Effector CD4-positive, alpha-beta T cell (primary cell): Measurements from ENCODE around the gene LSAMP.
"Not testable (repeated sequence)": the region's sequence is repeated elsewhere in the genome, so short reads cannot be mapped to it uniquely, and the experiment has no call there.

Experiments
- DNase-seq: peaks from one replicate; pipeline ENCODE4 v3.0.0-alpha.2; 2020

The LSAMP gene

GRCh38 chr3:115828401-115828800 is 616.9 kb downstream of the LSAMP start:
- DNase-seq = no peak

- DNase-seq = no peak
Observed at GRCh38 chr3:115827495-115827894, 617.8 kb downstream of the LSAMP start.

DNA sequence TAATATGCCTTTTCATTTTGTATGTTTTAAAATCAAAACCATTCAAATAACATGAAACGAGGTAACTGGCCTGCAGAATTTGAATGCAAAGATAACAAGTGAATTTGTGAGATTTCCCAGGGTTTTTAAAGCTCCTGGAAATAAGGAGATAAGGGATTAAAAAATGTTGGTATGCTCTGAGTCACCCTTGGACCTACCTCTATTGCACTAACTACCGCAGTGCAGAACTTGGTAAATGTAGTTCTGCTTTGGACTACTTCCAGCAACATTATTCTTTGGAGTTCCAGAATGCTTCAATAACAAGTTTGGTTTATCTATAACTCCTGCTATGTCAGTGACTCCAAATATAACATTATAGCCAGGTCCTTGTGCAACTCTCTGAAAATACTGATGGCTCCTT is 620.2 kb downstream of the LSAMP start:
- DNase-seq = no peak

DNA sequence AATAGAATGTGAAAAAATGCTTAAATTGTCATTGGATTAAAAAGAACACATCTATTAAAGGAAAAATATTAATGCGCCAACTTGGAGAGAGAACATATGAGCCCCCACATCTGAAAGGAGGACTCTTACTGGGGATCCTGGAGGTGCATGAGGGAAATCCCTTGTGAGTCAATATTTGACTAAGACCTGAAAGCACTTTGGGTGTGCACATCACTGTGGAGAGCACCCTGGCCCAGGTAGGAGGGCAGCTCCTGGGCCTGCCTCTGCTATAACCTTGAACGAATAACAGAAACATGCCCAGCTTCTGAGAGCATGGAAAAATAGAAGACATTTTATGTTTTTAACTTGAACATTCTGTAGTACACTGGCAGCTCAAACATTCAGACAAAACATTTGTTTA is 622.2 kb downstream of the LSAMP start:
- no peak for DNase-seq

GRCh38 chr3:115822579-115822978 is 622.7 kb downstream of the LSAMP start:
- DNase-seq = no peak

GRCh38 chr3:115819785-115820384 is 625.4 kb downstream of the LSAMP start:
- DNase-seq = peak; percentile 55

GRCh38 chr3:115814778-115815380 is 630.4 kb downstream of the LSAMP start:
- DNase-seq = peak; percentile 58

- DNase-seq = no peak
Observed at GRCh38 chr3:115814006-115814405, 631.3 kb downstream of the LSAMP start.

DNA sequence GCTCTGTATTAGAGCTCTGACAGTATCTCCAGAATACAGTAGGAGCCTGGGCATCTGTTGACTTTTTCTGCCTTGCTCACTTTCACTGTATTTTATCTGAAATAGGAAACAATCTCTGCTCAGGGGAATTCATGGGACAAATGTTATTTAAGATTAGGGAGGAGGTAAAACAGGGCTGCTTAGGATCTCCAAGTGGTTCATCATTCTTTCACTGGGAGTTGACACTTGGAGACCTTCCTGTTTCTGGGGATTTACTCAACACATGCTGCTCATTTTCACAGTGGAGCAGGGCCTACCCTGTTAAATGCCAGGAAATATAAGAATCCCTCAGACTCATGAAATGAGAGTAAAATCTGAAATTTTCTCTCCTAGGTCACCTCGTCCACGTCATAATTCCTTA is 636.5 kb downstream of the LSAMP start:
- DNase-seq = no peak

GRCh38 chr3:115808244-115808643 is 637.0 kb downstream of the LSAMP start:
- no peak for DNase-seq

DNA sequence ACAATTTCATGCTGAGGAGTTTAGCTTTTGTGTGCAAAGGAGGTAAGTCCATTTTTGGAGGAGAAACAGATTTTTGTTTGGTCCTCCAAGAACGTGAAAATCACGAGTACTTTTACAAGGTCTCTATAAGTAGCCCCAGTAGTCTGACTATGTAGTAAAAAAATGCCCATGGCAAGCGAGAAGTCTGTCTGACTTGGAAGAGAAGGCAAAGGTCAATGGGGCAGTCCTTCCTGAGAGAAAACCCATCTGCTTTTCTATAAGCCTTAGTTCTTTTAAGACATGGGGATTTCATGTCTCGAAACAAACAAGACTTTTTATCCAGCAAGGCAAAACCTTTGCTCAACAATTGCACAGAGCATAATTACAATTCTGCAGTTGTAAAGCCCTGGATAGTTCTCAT is 638.8 kb downstream of the LSAMP start:
- no peak for DNase-seq

- DNase-seq = no peak
Observed at GRCh38 chr3:115805520-115805919, 639.8 kb downstream of the LSAMP start.

DNA sequence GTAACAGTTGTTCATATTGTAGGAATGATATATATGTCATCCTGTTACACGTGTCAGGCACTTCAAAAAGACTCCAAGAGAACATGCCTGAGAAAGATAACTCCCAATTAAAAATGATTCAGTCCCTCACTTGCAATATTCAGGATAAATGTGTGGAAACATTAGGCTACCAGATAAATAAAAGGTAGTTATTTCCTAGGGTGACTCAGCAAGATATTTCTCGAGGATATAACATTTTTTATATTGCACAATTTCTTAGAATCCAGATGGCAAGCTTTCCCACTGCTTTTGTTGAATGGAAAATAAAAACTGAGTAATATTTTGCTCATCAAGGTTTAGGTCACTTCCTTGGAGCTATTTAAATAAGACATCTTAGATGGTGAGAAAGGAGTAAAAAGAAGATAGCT is 640.6 kb downstream of the LSAMP start:
- no peak for DNase-seq

- DNase-seq = no peak
Observed at GRCh38 chr3:115804200-115804599, 641.1 kb downstream of the LSAMP start.

GRCh38 chr3:115803661-115804060 is 641.6 kb downstream of the LSAMP start:
- no peak for DNase-seq

DNA sequence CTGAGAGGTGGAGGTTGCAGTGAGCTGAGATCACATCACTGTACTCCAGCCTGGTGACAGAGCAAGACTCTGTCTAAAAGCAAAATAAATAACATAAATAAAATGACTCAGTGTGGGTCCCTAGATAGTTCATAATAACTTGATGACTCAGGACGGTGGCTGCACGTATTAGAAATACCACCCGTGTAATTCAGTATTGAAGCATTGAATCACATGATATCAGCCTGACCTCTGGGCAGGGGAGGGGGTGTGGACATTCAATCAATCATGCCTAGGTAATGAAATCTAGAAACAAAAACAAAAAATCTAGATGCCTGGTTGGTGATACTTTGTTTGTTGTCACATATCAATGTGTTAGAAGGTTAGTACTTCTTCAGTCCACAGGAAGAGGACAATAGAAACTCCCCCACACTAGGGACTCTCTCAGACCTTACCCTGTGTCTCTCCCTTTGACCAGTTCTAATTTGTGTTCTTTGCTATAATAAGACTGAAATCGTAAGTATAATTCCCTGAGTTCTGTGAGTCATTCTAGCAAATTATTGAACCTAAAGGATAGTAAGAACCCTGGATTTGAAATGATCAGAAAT is 644.7 kb downstream of the LSAMP start:
- no peak for DNase-seq

- not testable (repeated sequence) for DNase-seq
Observed at GRCh38 chr3:115800065-115800464, 645.2 kb downstream of the LSAMP start.

GRCh38 chr3:115792206-115792955 is 652.9 kb downstream of the LSAMP start:
- peak; percentile 8 for DNase-seq

- not testable (repeated sequence) for DNase-seq
Observed at GRCh38 chr3:115791271-115792153, 653.8 kb downstream of the LSAMP start.

- DNase-seq = peak; percentile 30
Observed at GRCh38 chr3:115790759-115791158, 654.5 kb downstream of the LSAMP start.

DNA sequence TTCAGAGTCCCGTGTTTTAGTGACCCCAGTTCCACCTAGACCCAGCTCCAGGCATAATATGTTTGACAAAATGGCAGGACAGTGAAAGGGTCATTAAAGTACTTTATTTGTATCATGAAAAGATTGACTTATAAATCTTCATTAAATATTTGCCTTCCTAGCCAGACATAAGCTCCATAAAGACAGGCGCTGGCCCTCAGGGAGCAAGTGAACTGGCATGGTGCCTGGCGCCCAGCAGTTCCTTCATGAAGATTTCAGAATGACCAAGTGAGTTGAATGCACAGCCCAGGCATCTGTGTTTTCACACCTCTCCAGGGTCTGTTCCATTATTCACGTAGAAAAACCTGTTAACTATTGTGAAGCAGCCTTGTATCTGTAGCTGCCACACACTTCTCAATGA is 655.8 kb downstream of the LSAMP start:
- no peak for DNase-seq

DNA sequence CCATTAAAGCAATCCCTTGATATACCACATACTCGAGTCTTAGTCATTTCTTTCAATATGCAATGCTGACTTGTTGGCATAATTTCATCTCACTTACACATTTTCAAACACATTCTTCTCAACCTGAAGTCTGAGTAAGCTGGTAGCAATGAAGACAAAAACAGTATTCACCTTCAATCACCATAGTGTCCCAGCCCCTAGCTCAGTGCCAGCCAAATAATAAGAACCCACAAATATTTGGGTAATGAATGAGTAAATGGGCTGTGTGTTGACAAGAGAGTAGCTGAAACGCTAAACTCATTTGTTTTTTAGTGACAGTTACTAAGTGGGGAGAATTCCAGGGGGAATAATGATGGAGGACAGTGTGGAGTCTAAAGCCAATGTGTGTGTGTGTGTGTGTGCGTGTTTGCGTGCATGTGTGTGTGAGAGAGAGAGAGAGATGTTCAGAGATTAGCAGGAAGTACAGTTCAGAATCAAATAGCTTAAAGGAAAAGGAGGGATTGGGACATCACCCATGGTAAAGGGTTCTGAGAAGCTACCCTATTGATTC is 656.3 kb downstream of the LSAMP start:
- no peak for DNase-seq
